Daoy (cell line): ENCODE data around the gene P2RY2. TPM values are rescaled to one million over a fixed set of nuclear protein-coding genes. Genes with fewer than 3 reads are reported as not detected.

Experiments
- DNase-seq: peaks from one replicate; pipeline ENCODE4 v3.0.0-alpha.2; 2015; ENCODE audit warnings: low read depth
- total RNA-seq: library from RNA; depleted of rRNA; stranded (reverse); fragments of >200 nt; shearing (Covaris generic); gene quantifications from 2 replicates; pipeline ENCODE4 v1.2.3, GENCODE V29; 2014

Gene P2RY2
- total RNA-seq, 1 experiment from 2014 or later: 0.74 TPM

GRCh38 chr11:73205661-73206343 is 12.3 kb upstream of the P2RY2 start:
- no peak for DNase-seq

- no peak for DNase-seq
Observed at GRCh38 chr11:73206801-73207200, 11.3 kb upstream of the P2RY2 start.

GRCh38 chr11:73209892-73210291 is 8.2 kb upstream of the P2RY2 start:
- no peak for DNase-seq

- DNase-seq: no peak
Observed at GRCh38 chr11:73210916-73211667, 7.0 kb upstream of the P2RY2 start.

- DNase-seq: no peak
Observed at GRCh38 chr11:73213196-73214143, 4.6 kb upstream of the P2RY2 start.

- DNase-seq: no peak
Observed at GRCh38 chr11:73215191-73216134, 2.6 kb upstream of the P2RY2 start.

- no peak for DNase-seq
Observed at GRCh38 chr11:73216465-73216864, 1.6 kb upstream of the P2RY2 start.

- no peak for DNase-seq
Observed at GRCh38 chr11:73217131-73217809, 811 bp upstream of the P2RY2 start.

GRCh38 chr11:73217810-73218105 is 323 bp upstream of the P2RY2 start:
- no peak for DNase-seq

- DNase-seq: no peak
Observed at GRCh38 chr11:73218830-73219215, 742 bp downstream of the P2RY2 start.

GRCh38 chr11:73219396-73220285 is 1.6 kb downstream of the P2RY2 start:
- no peak for DNase-seq

GRCh38 chr11:73221451-73221850 is 3.4 kb downstream of the P2RY2 start:
- DNase-seq: no peak

GRCh38 chr11:73221996-73222395 is 3.9 kb downstream of the P2RY2 start:
- DNase-seq: no peak

GRCh38 chr11:73223998-73224730 is 6.1 kb downstream of the P2RY2 start:
- no peak for DNase-seq

- no peak for DNase-seq
Observed at GRCh38 chr11:73225001-73225686, 7.1 kb downstream of the P2RY2 start.

- DNase-seq: no peak
Observed at GRCh38 chr11:73225851-73226250, 7.8 kb downstream of the P2RY2 start.

GRCh38 chr11:73226297-73227006 is 8.4 kb downstream of the P2RY2 start:
- DNase-seq: no peak
